Cardiac septum (tissue), 1 donor: ENCODE data around the gene EML2. TPM values are rescaled to one million over a fixed set of nuclear protein-coding genes. Genes with fewer than 3 reads are reported as not detected.
A peak's percentile ranks its signal among the peaks of the same experiment; 100 is the strongest.

Experiments
- DNase-seq: peaks from one replicate; pipeline ENCODE4 v3.0.0-alpha.2; 2020; ENCODE audit warnings: low spot score
- intact Hi-C: fragments of 100-400 bp; cut with DNase I; formaldehyde crosslinking; loops from one replicate; pipeline ENCODE4 v1.14.0; 2022
- total RNA-seq: library from RNA; stranded (reverse); fragmentation: NEBNext Ultra II Directional; extraction: Animal tissue kit (Norgen Biotek cat#: 25700); gene quantifications from one replicate; pipeline ENCODE4 v1.2.1, GENCODE V29; 2021
- donor health status: DM: no; HTN: no; CAD: no.

The EML2 gene
- total RNA-seq, 1 donor from 2014 or later = 45.8 TPM

GRCh38 chr19:45657520-45658167 lies 18.4 kb upstream of the EML2 start:
- DNase-seq = no peak
- intact Hi-C loops = no loop called here

- no peak for DNase-seq
- intact Hi-C loops = no loop called here
Measured at GRCh38 chr19:45655073-45655472, 15.9 kb upstream of the EML2 start.

DNA sequence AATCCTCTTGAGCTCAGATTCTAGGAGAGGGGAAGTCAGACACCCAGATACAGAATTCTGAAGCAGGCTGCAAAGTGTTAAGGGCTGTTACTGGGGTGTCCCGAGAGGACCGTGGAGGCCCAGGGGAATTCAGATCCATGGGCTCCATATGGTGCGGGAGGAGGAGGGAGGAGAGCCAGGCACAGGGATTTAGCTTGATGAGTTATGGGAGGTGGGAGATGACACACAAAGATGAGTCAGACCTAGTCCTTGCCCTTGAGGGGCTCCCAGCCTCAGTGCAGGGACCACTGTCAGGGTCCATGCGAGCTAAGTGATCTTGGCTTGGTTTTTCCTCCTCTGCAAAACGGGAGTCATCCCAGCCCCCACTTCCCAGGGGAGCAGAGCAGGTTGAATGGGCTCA lies 14.4 kb upstream of the EML2 start:
- DNase-seq = no peak
- intact Hi-C loops = no loop called here

GRCh38 chr19:45650722-45651121 lies 11.5 kb upstream of the EML2 start:
- no peak for DNase-seq
- intact Hi-C loops = no loop called here

- intact Hi-C loops = loop anchor here (10.0 kb wide), 2 partner anchors 62 to 222 kb away; partner anchors contain the start of genes ERCC1 and OPA3
- DNase-seq = no peak
Measured at GRCh38 chr19:45646345-45646698, 7.1 kb upstream of the EML2 start.

DNA sequence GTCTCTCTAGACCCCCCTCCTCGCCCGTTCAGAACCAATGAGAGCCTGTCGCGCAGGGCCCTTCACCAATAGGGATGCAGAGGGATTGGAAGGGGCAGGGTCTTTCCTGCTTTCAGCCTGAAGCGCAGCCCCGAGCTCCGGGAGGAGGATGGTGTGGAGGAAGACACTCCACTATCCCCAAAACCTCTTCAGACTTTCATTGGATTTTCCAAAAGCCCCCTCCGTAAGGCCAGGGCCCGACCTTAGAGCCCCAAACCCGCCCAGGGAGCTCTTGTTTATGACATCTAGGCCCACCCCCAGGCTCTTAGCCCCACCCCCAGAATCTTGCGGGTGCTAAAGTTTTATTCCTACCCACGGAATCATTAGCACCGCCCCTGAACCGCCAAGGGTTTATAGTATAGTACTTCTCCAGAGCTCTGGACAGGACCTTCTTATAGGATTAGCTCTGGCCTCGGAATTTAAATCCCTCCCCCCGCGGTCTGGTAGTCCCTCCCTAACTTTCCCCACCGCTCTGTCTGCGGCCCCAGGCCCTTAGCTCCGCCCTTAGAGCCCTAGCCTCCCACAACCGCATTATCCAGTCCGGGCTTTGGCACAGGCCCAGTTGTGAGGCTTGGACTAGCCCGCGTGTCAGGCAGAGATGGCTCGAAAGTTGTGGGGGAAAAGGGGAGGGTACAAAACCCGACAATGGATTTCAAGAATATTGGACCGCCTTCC lies 6.6 kb upstream of the EML2 start:
- intact Hi-C loops = loop anchor here (10.0 kb wide), 2 partner anchors 61 to 221 kb away; partner anchors contain the start of genes ERCC1 and OPA3
- peak; percentile 78 for DNase-seq

DNA sequence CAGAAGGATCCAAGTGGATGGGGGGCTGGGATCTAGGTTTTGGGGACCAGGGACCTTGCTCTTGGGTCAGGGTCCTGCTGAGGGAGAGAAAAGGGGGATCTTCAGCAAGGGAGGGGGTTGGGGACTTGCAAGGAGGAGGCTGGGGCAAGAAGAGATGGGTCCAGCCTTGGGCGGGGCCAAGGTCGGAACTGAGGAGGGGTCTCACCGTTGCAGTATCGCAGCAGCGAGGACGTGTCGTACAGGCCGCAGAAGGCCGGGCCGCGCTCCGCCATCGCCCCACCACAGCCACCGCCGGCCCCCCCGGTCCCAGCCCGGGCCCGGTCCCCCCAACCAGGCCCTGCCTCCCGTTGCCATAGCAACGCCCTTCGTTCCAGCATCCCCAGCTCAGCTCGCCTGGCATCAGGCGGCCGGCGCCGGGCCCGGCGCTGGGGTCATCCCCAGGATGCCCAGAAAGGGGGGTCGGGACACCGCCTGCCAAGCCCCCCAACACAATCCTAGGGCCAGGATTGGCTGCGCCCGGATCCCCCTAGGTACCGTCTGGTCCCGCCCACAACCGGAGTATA lies 6.0 kb upstream of the EML2 start:
- intact Hi-C loops = loop anchor here (10.0 kb wide), 2 partner anchors 60 to 220 kb away; partner anchors contain the start of genes ERCC1 and OPA3
- DNase-seq = no peak

GRCh38 chr19:45643927-45644771 lies 5.0 kb upstream of the EML2 start:
- no peak for DNase-seq
- intact Hi-C loops = loop anchor here (1.0 to 10.0 kb wide), 5 partner anchors 37 to 219 kb away; partner anchors contain the start of genes ERCC1 and OPA3

GRCh38 chr19:45643024-45643926 lies 4.1 kb upstream of the EML2 start:
- intact Hi-C loops = loop anchor here (1.0 to 10.0 kb wide), 5 partner anchors 36 to 218 kb away; partner anchors contain the start of genes ERCC1 and OPA3
- DNase-seq = peak; percentile 94

GRCh38 chr19:45641274-45642105 lies 2.3 kb upstream of the EML2 start:
- peak; percentile 88 for DNase-seq
- intact Hi-C loops = loop anchor here (2.0 to 10.0 kb wide), 4 partner anchors 35 to 217 kb away; partner anchors contain the start of genes ERCC1 and OPA3

GRCh38 chr19:45640849-45641273 lies 1.7 kb upstream of the EML2 start:
- DNase-seq = no peak
- intact Hi-C loops = loop anchor here (5.0 to 10.0 kb wide), 3 partner anchors 56 to 216 kb away; partner anchors contain the start of genes ERCC1 and OPA3

- intact Hi-C loops = no loop called here
- DNase-seq = no peak
Measured at GRCh38 chr19:45637890-45638667, 1.1 kb downstream of the EML2 start.

DNA sequence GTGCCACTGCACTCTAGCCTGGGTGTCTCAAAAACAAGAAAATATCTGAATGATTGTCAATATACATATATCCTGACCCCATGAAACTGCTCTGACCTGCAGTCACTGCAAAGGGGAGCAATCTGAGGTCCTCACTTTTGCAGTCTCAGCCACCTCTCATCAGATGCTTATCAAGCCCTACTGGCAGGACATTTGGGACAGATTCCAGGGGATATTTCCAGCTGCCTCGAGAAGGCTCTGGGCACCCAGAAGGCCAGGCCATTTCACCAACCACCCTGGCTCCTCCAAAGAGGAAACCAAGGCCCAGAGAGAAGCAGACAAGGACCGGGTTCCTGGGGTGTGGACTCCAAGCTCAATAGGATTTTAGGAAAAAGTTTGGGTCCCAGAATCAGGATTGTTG lies 2.3 kb downstream of the EML2 start:
- intact Hi-C loops = no loop called here
- DNase-seq = no peak

DNA sequence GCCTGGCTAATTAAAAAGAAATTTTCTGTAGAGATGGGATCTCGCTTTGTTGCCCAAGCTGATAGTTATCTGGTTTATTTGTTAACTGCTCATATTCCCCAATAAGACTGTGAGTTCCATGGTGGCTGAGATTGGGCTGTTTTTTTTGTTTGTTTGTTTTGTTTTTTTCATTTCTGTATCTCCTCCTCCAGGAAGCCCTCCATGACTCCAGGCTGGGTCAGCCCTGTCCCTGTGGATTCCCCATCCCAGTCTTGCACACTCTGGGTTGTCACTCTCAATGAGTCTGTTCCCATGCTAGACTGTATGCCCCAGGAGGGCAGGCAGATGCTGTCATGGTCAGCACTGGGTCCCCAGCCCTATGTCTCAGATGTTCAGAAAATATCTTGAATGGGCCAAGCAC lies 2.9 kb downstream of the EML2 start:
- DNase-seq = no peak
- intact Hi-C loops = no loop called here

DNA sequence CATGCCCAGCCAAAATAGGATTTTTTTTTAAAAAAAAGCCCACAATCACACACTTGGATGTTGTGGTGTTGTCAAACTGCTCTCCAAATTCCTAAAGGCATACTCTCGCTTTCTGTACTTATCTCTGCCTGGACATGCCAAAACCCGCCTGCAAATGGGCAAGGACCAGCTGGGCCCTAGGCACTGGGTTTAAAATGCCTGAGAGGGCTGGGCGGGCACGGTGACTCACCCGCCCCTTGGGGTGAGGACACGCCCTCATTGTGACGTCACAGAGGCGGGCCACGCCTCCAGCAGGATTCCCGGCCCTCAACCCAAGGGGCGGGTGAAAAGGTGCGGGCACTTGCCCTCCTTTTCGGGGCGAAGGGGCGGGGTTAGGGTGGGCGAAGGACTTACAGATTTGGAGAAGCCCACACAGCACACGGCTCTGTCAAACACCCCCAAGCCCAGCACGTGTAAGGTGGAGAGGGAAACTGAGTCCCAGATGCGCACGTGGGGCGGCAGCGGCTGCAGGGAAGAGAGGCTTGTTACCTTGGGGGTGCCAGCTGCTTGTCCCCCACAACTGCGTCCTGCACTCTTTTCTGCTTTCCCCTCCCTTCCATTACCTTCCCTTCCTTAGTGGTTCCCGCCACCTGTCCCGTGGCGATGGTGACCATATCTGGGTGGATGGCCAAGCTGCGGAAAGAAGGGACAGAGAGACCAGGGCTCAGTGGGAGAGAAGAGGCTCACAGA lies 6.6 kb downstream of the EML2 start:
- intact Hi-C loops = no loop called here
- DNase-seq = peak; percentile 87

DNA sequence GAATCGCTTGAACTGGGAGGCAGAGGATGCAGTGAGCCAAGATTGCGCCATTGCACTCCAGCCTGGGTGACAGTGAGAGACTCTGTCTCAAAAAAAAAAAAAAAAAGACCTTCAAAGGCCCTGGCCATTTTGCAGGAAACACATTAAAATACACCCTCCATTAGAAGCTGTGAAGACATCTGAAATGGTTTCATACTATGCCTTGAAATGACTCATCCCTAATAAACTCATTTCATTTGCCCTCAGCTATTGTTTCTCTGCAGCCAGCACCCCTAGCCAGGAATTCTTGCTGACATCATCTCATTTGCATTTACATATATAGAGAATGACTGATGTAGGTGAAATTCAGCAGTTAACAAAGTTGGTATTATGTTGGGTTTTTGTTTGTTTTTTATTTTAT lies 8.7 kb downstream of the EML2 start:
- DNase-seq = no peak
- intact Hi-C loops = no loop called here
